GM12892 (cell line): ENCODE results near the gene CHRNG.

Experiments
- POLR2A ChIP-seq: IDR thresholded peaks from 2 replicates; pipeline ENCODE4 v1.6.1; 2011; ENCODE audit warnings: low read depth, low read length, control low read depth
- POLR2AphosphoS5 ChIP-seq: IDR thresholded peaks from 2 replicates; pipeline ENCODE4 v1.6.1; 2011; ENCODE audit warnings: low read depth, low read length, control low read depth

- TF ChIP-seq POLR2AphosphoS5, result no peak
- no peak for TF ChIP-seq POLR2A
These were observed 44.2 kb upstream of the CHRNG start for GRCh38 chr2:232495292-232495691.
